H9 (cell line): ENCODE measurements around the gene PIBF1. TPM values are rescaled to one million over a fixed set of nuclear protein-coding genes. Genes with fewer than 3 reads are reported as not detected.
"Not testable (repeated sequence)": the region's sequence is repeated elsewhere in the genome, so short reads cannot be mapped to it uniquely, and the experiment has no call there.

ENCODE experiments used
- DNase-seq: peaks from one replicate; pipeline ENCODE4 v3.0.0-alpha.2; 2017
- H2AFZ ChIP-seq: one replicate; pipeline ENCODE4 v1.6.1; 2013; ENCODE audit warnings: mild to moderate bottlenecking, low read length, control low read depth, moderate library complexity
- H2AK5ac ChIP-seq: 2 replicates; pipeline ENCODE4 v1.6.1; 2013; ENCODE audit warnings: low read length, control low read depth, mixed read lengths; ENCODE audit not compliant: insufficient read length
- H2BK120ac ChIP-seq: one replicate; pipeline ENCODE4 v1.6.1; 2013; ENCODE audit warnings: low read depth, mild to moderate bottlenecking, low read length, control low read depth, inconsistent platforms; ENCODE audit not compliant: poor library complexity, severe bottlenecking
- H2BK12ac ChIP-seq: 2 replicates; pipeline ENCODE4 v1.6.1; 2013; ENCODE audit warnings: low read length, control low read depth, mixed read lengths, low read depth; ENCODE audit not compliant: insufficient read length
- H2BK15ac ChIP-seq: 2 replicates; pipeline ENCODE4 v1.6.1; 2013; ENCODE audit warnings: low read depth, low read length, control low read depth
- H2BK20ac ChIP-seq: one replicate; pipeline ENCODE4 v1.6.1; 2013; ENCODE audit warnings: low read depth, mild to moderate bottlenecking, low read length, control low read depth, inconsistent platforms; ENCODE audit not compliant: poor library complexity, severe bottlenecking
- H2BK5ac ChIP-seq: 2 replicates; pipeline ENCODE4 v1.6.1; 2013; ENCODE audit warnings: low read length, control low read depth, mixed read lengths; ENCODE audit not compliant: insufficient read length
- H3K14ac ChIP-seq: 2 replicates; pipeline ENCODE4 v1.6.1; 2013; ENCODE audit warnings: low read length, control low read depth; ENCODE audit not compliant: insufficient read depth
- H3K18ac ChIP-seq: 2 replicates; pipeline ENCODE4 v1.6.1; 2013; ENCODE audit warnings: low read depth, mild to moderate bottlenecking, mixed read lengths, low read length, control low read depth; ENCODE audit not compliant: insufficient read length
- H3K23ac ChIP-seq: 2 replicates; pipeline ENCODE4 v1.6.1; 2013; ENCODE audit warnings: low read length, control low read depth, mixed read lengths, low read depth; ENCODE audit not compliant: insufficient read length
- H3K23me2 ChIP-seq: 2 replicates; pipeline ENCODE4 v1.6.1; 2013; ENCODE audit warnings: low read depth, mild to moderate bottlenecking, mixed read lengths, low read length, control low read depth; ENCODE audit not compliant: insufficient read length, poor library complexity, severe bottlenecking
- H3K27ac ChIP-seq: 2 replicates; pipeline ENCODE4 v1.5.1; 2013; ENCODE audit warnings: low read length, control low read depth, mixed read lengths, low read depth; ENCODE audit not compliant: insufficient read length
- H3K27me3 ChIP-seq: 2 replicates; pipeline ENCODE4 v1.6.1; 2013; ENCODE audit warnings: low read length, control low read depth, inconsistent platforms; ENCODE audit not compliant: insufficient read depth
- H3K4ac ChIP-seq: 2 replicates; pipeline ENCODE4 v1.6.1; 2013; ENCODE audit warnings: low read depth, mild to moderate bottlenecking, control low read depth, inconsistent platforms, low read length, moderate library complexity
- H3K4me1 ChIP-seq: 2 replicates; pipeline ENCODE4 v1.6.1; 2013; ENCODE audit warnings: low read length, control low read depth, inconsistent platforms; ENCODE audit not compliant: insufficient read depth
- H3K4me2 ChIP-seq: 2 replicates; pipeline ENCODE4 v1.6.1; 2013; ENCODE audit warnings: low read length, control low read depth, mixed read lengths; ENCODE audit not compliant: insufficient read length, insufficient read depth
- H3K56ac ChIP-seq: 2 replicates; pipeline ENCODE4 v1.6.1; 2013; ENCODE audit warnings: low read depth, mild to moderate bottlenecking, mixed read lengths, low read length, control low read depth; ENCODE audit not compliant: insufficient read length
- H3K79me1 ChIP-seq: 2 replicates; pipeline ENCODE4 v1.6.1; 2013; ENCODE audit warnings: low read depth, mild to moderate bottlenecking, moderate library complexity, low read length, control low read depth, inconsistent platforms; ENCODE audit not compliant: insufficient read depth, poor library complexity, severe bottlenecking
- H3K79me2 ChIP-seq: 2 replicates; pipeline ENCODE4 v1.6.1; 2013; ENCODE audit warnings: low read length, control low read depth, inconsistent platforms; ENCODE audit not compliant: insufficient read depth
- H3K9ac ChIP-seq: 2 replicates; pipeline ENCODE4 v1.6.1; 2013; ENCODE audit warnings: low read length, control low read depth, mixed read lengths; ENCODE audit not compliant: insufficient read length; ENCODE audit errors: extremely low read depth
- H3K9me3 ChIP-seq: one replicate; pipeline ENCODE4 v1.6.1; 2013; ENCODE audit warnings: low read depth, low read length, inconsistent platforms; ENCODE audit not compliant: control insufficient read depth
- H3T11ph ChIP-seq: one replicate; pipeline ENCODE4 v1.6.1; 2013; ENCODE audit warnings: mild to moderate bottlenecking, low read length, control low read depth, inconsistent platforms
- H4K20me1 ChIP-seq: one replicate; pipeline ENCODE4 v1.6.1; 2013; ENCODE audit not compliant: control insufficient read depth, insufficient read length, insufficient read depth
- H4K5ac ChIP-seq: 2 replicates; pipeline ENCODE4 v1.6.1; 2013; ENCODE audit warnings: low read depth, mild to moderate bottlenecking, mixed read lengths, low read length, control low read depth; ENCODE audit not compliant: insufficient read length
- H4K8ac ChIP-seq: replicated peaks from 2 replicates; pipeline ENCODE4 v1.6.1; 2013; ENCODE audit warnings: low read length, control low read depth, mixed read lengths, low read depth; ENCODE audit not compliant: insufficient read length
- H4K91ac ChIP-seq: 2 replicates; pipeline ENCODE4 v1.6.1; 2013; ENCODE audit warnings: low read depth, mild to moderate bottlenecking, moderate library complexity, mixed read lengths, low read length, control low read depth; ENCODE audit not compliant: insufficient read length
- H3K27ac Mint-ChIP-seq, 3 experiments: 2 replicates in 2 of 3; 3 replicates in 1 of 3; pipeline ENCODE4 v1.8.0; 2020 to 2021; ENCODE audit warnings: mixed read lengths in 3 of 3, mild to moderate bottlenecking in 1 of 3, moderate library complexity in 1 of 3
- H3K27me3 Mint-ChIP-seq: 2 replicates; pipeline ENCODE4 v1.8.0; 2021; ENCODE audit warnings: low read depth, mild to moderate bottlenecking, moderate library complexity, mixed read lengths
- H3K36me3 Mint-ChIP-seq, 3 experiments: 2 replicates in 2 of 3; 3 replicates in 1 of 3; pipeline ENCODE4 v1.8.0; 2020 to 2021; ENCODE audit warnings: low read depth in 3 of 3, mixed read lengths in 3 of 3; ENCODE audit not compliant: insufficient read depth in 1 of 3
- H3K4me1 Mint-ChIP-seq, 2 experiments: 2 replicates each; pipeline ENCODE4 v1.8.0; 2020; ENCODE audit warnings: mixed read lengths in 2 of 2
- H3K4me3 Mint-ChIP-seq, 2 experiments: 2 replicates in 1 of 2; 3 replicates in 1 of 2; pipeline ENCODE4 v1.8.0; 2020 to 2021; ENCODE audit warnings: mild to moderate bottlenecking in 2 of 2, mixed read lengths in 2 of 2, moderate library complexity in 1 of 2
- H3K9me3 Mint-ChIP-seq, 2 experiments: 2 replicates in 1 of 2; 3 replicates in 1 of 2; pipeline ENCODE4 v1.8.0; 2020; ENCODE audit warnings: mild to moderate bottlenecking in 2 of 2, mixed read lengths in 2 of 2, moderate library complexity in 1 of 2
- CTCF ChIP-seq: fragments of 200-600 bp; sonication (generic); conservative IDR thresholded peaks from 3 replicates; pipeline ENCODE4 v1.8.0; 2021; ENCODE audit warnings: antibody characterized with exemption, mild to moderate bottlenecking
- WGBS: extraction: QIAGEN DNeasy Blood & Tissue Kit; methylation state at CpG from one replicate; pipeline ENCODE4 v1.1.7; 2013; ENCODE audit warnings: missing lambda C conversion rate, low lambda C conversion rate, mixed read lengths; ENCODE audit not compliant: insufficient read length; ENCODE audit errors: extremely low coverage; 5-methylcytosine and 5-hydroxymethylcytosine counted together
- total RNA-seq: library from RNA; stranded (reverse); gene quantifications from 2 replicates; pipeline ENCODE4 v1.2.1, GENCODE V29; 2021

The PIBF1 gene
- total RNA-seq, 1 experiment from 2014 or later, result 12.7 TPM

GRCh38 chr13:72842991-72843390 lies 61.1 kb downstream of the PIBF1 start:
- H4K8ac ChIP-seq, result no peak overlapping the region
- H3K4me1 ChIP-seq, result no peaks in the 10 kb centered on the region
- no peaks in the 10 kb centered on the region for H3K9me3 ChIP-seq
- no peak overlapping the region for H4K5ac ChIP-seq
- H3K79me2 ChIP-seq, result no peaks in the 10 kb centered on the region
- Mint-ChIP-seq H3K27me3 (no peaks in the 10 kb centered on the region), H3K4me1 (peaks cover 0 to 2% of the 10 kb centered on the region in 2 experiments; a peak in 1 of 4 replicates), H3K27ac (0 out of 7 replicates have a peak overlapping the region, but pooled peaks of 1 of the 3 experiments have one; percentile 11), H3K9me3 (no peaks in the 10 kb centered on the region; a peak in 1 of 5 replicates), H3K4me3 (no peak overlapping the region), H3K36me3 (peaks cover 11 to 23% (median 12%) of the 10 kb centered on the region in 3 experiments; a peak in 6 of 7 replicates)
- TF ChIP-seq CTCF, result no peak
- H3K27ac ChIP-seq, result no peak overlapping the region
- H3K23ac ChIP-seq, result no peak overlapping the region
- no peak overlapping the region for H2BK20ac ChIP-seq
- H4K91ac ChIP-seq, result no peak overlapping the region
- H3K4me2 ChIP-seq, result no peak overlapping the region
- no peak overlapping the region for H2BK120ac ChIP-seq
- WGBS, result 100% methylated on average over 1 of the region's 6 CpGs
- no peak overlapping the region for H2BK5ac ChIP-seq
- H3K23me2 ChIP-seq, result no peaks in the 10 kb centered on the region
- H4K20me1 ChIP-seq, result no peaks in the 10 kb centered on the region
- DNase-seq, result no peak
- no peak overlapping the region for H3K9ac ChIP-seq
- no peak overlapping the region for H3T11ph ChIP-seq
- H2AFZ ChIP-seq, result no peak overlapping the region
- no peak overlapping the region for H3K14ac ChIP-seq
- H3K18ac ChIP-seq, result no peak overlapping the region
- H3K79me1 ChIP-seq, result no peaks in the 10 kb centered on the region
- no peak overlapping the region for H2AK5ac ChIP-seq
- no peaks in the 10 kb centered on the region for H3K27me3 ChIP-seq
- H3K56ac ChIP-seq, result no peak overlapping the region
- H2BK12ac ChIP-seq, result no peak overlapping the region
- no peak overlapping the region for H3K4ac ChIP-seq
- no peak overlapping the region for H2BK15ac ChIP-seq

- H2BK120ac ChIP-seq, H3K14ac ChIP-seq, H3K27me3 Mint-ChIP-seq, H3K4me2 ChIP-seq, H2BK20ac ChIP-seq, H3T11ph ChIP-seq, H2AFZ ChIP-seq, H4K20me1 ChIP-seq, H2AK5ac ChIP-seq, DNase-seq, H3K23ac ChIP-seq, H2BK12ac ChIP-seq, H3K79me2 ChIP-seq, H3K23me2 ChIP-seq, H3K18ac ChIP-seq, H4K5ac ChIP-seq, H3K9ac ChIP-seq, H3K4me3 Mint-ChIP-seq, H3K9me3 ChIP-seq, H3K9me3 Mint-ChIP-seq, H4K91ac ChIP-seq, H3K4me1 ChIP-seq, H3K27ac ChIP-seq, H3K4ac ChIP-seq, H4K8ac ChIP-seq, H3K27me3 ChIP-seq, H3K56ac ChIP-seq, H2BK5ac ChIP-seq, H3K4me1 Mint-ChIP-seq, H3K79me1 ChIP-seq, H2BK15ac ChIP-seq: not testable (repeated sequence)
- no CpG with 5 or more reads among the region's 2 CpGs for WGBS
- H3K36me3 Mint-ChIP-seq, result peaks cover 11 to 25% (median 12%) of the 10 kb centered on the region in 3 experiments; a peak in 6 of 7 replicates
- H3K27ac Mint-ChIP-seq, result peak overlapping the region in 1 of 3 experiments; percentile 48; a peak in 1 of 7 replicates
Measured at GRCh38 chr13:72845148-72845547, 63.2 kb downstream of the PIBF1 start.
